Uterus (tissue), 2 donors: ENCODE measurements around the gene EPM2A.

Experiments used
- POLR2A ChIP-seq, 2 donors: fragments of 450-650 bp; IDR thresholded peaks; one replicate each; pipeline ENCODE4 v1.6.1; 2016; ENCODE audit warnings: antibody characterized with exemption in 2 of 2, mild to moderate bottlenecking in 1 of 2, moderate library complexity in 1 of 2
- TF ChIP-seq, protein P1 (sequence below), 4 experiments: fragments of 200-600 bp in 2 of 4; fragments of 450-650 bp in 2 of 4; sonication (generic) in 2 of 4; IDR thresholded peaks; one replicate each; pipeline ENCODE4 v1.5.1; 2016 to 2019; ENCODE audit warnings: antibody characterized with exemption in 4 of 4, mild to moderate bottlenecking in 2 of 4, moderate library complexity in 1 of 4

DNA sequence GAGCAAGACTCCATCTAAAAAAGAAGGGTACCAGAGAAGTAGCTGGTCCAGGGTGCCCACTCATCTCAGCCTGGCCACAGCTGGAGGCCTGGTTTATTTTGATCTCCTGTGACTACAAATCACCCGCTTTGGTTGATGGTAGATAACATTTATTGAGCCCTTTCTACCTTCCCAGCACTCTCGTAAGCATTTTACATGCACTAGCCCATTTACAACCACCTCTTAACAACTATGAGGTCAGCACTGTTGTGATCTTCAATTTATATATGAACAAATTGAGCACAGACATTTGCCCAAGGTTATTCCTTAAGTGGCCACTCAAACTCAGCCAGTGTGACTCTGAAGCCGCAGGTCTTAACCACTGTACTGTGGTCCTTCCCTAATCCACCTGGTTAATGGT is 104.7 kb downstream of the EPM2A start:
- TF ChIP-seq, protein P1, sequence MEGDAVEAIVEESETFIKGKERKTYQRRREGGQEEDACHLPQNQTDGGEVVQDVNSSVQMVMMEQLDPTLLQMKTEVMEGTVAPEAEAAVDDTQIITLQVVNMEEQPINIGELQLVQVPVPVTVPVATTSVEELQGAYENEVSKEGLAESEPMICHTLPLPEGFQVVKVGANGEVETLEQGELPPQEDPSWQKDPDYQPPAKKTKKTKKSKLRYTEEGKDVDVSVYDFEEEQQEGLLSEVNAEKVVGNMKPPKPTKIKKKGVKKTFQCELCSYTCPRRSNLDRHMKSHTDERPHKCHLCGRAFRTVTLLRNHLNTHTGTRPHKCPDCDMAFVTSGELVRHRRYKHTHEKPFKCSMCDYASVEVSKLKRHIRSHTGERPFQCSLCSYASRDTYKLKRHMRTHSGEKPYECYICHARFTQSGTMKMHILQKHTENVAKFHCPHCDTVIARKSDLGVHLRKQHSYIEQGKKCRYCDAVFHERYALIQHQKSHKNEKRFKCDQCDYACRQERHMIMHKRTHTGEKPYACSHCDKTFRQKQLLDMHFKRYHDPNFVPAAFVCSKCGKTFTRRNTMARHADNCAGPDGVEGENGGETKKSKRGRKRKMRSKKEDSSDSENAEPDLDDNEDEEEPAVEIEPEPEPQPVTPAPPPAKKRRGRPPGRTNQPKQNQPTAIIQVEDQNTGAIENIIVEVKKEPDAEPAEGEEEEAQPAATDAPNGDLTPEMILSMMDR (IDR thresholded peaks at IDR 0.05): no peak
- TF ChIP-seq POLR2A (IDR thresholded peaks at IDR 0.05): no peak
